Parathyroid adenoma (tissue), 2 donors: Measurements from ENCODE around the gene MAP1LC3B.
"Not testable (repeated sequence)": the region's sequence is repeated elsewhere in the genome, so short reads cannot be mapped to it uniquely, and the experiment has no call there.

Source experiments
- H2AFZ ChIP-seq: fragments of 300-600 bp; sonication (generic); one replicate; pipeline ENCODE4 v1.7.0; 2017; ENCODE audit warnings: antibody characterized with exemption, mild to moderate bottlenecking
- H3K27ac ChIP-seq: fragments of 300-600 bp; sonication (generic); one replicate; pipeline ENCODE4 v1.7.0; 2017
- H3K27me3 ChIP-seq: fragments of 300-600 bp; sonication (generic); one replicate; pipeline ENCODE4 v1.7.0; 2017; ENCODE audit warnings: low read length; ENCODE audit not compliant: control insufficient read depth, insufficient read depth
- H3K36me3 ChIP-seq: fragments of 300-600 bp; sonication (generic); one replicate; pipeline ENCODE4 v1.7.0; 2017; ENCODE audit warnings: low read length; ENCODE audit not compliant: control insufficient read depth, insufficient read depth
- H3K4me1 ChIP-seq: fragments of 300-600 bp; sonication (generic); one replicate; pipeline ENCODE4 v1.7.0; 2017; ENCODE audit warnings: control low read depth
- H3K4me2 ChIP-seq: fragments of 300-600 bp; sonication (generic); one replicate; pipeline ENCODE4 v1.7.0; 2017; ENCODE audit warnings: low read length
- H3K4me3 ChIP-seq: fragments of 300-600 bp; sonication (generic); one replicate; pipeline ENCODE4 v1.7.0; 2017; ENCODE audit warnings: low read depth, low read length
- H3K79me2 ChIP-seq: fragments of 300-600 bp; sonication (generic); one replicate; pipeline ENCODE4 v1.7.0; 2017; ENCODE audit warnings: control low read depth
- H3K9ac ChIP-seq: fragments of 300-600 bp; sonication (generic); one replicate; pipeline ENCODE4 v1.7.0; 2017; ENCODE audit warnings: mild to moderate bottlenecking
- H3K9me3 ChIP-seq: fragments of 300-600 bp; sonication (generic); one replicate; pipeline ENCODE4 v1.7.0; 2017; ENCODE audit warnings: low read length; ENCODE audit not compliant: control insufficient read depth
- CTCF ChIP-seq: fragments of 300-600 bp; sonication (generic); IDR thresholded peaks from one replicate; pipeline ENCODE4 v1.7.0; 2017; ENCODE audit warnings: antibody characterized with exemption, mild to moderate bottlenecking
- donor health status: primary hyperparathyroidism.

MAP1LC3B gene

GRCh38 chr16:87384162-87384874 is 7.8 kb upstream of the MAP1LC3B start:
- H3K4me1 ChIP-seq, result peaks cover 27% of the 10 kb centered on the region
- H2AFZ ChIP-seq, result peak overlapping the region; percentile 81
- H3K9ac ChIP-seq, result no peak overlapping the region
- TF ChIP-seq CTCF, result no peak
- no peaks in the 10 kb centered on the region for H3K36me3 ChIP-seq
- peak overlapping the region; percentile 84 for H3K27ac ChIP-seq
- peak overlapping the region; percentile 59 for H3K4me2 ChIP-seq
- no peaks in the 10 kb centered on the region for H3K9me3 ChIP-seq
- peak overlapping the region; percentile 67 for H3K4me3 ChIP-seq
- no peaks in the 10 kb centered on the region for H3K27me3 ChIP-seq
- peaks cover 20% of the 10 kb centered on the region for H3K79me2 ChIP-seq

GRCh38 chr16:87384875-87385167 is 7.3 kb upstream of the MAP1LC3B start:
- H3K36me3 ChIP-seq, H3K27me3 ChIP-seq, H3K9ac ChIP-seq, H3K9me3 ChIP-seq, H3K4me2 ChIP-seq, H3K4me3 ChIP-seq: not testable (repeated sequence)
- Histone ChIP-seq H3K4me1 (peaks cover 27% of the 10 kb centered on the region), H2AFZ (peak overlapping the region; percentile 81), H3K79me2 (peaks cover 16% of the 10 kb centered on the region), H3K27ac (peak overlapping the region; percentile 84)

- Histone ChIP-seq H2AFZ (peak overlapping the region; percentile 71), H3K9me3 (no peaks in the 10 kb centered on the region), H3K27ac (peak overlapping the region; percentile 93), H3K4me1 (peaks cover 10% of the 10 kb centered on the region), H3K9ac (no peak overlapping the region), H3K27me3 (no peaks in the 10 kb centered on the region), H3K36me3 (no peaks in the 10 kb centered on the region), H3K79me2 (no peaks in the 10 kb centered on the region), H3K4me3 (peak overlapping the region; percentile 45), H3K4me2 (peak overlapping the region; percentile 69)
- no peak for TF ChIP-seq CTCF
These were observed 4.0 kb upstream of the MAP1LC3B start for GRCh38 chr16:87387942-87388817.

GRCh38 chr16:87388818-87389134 is 3.4 kb upstream of the MAP1LC3B start:
- Histone ChIP-seq H3K4me2 (peak overlapping the region; percentile 54), H2AFZ (peak overlapping the region; percentile 71), H3K27me3 (no peaks in the 10 kb centered on the region), H3K79me2 (no peaks in the 10 kb centered on the region), H3K9ac (no peak overlapping the region), H3K4me3 (no peak overlapping the region), H3K9me3 (no peaks in the 10 kb centered on the region), H3K36me3 (no peaks in the 10 kb centered on the region), H3K27ac (peak overlapping the region; percentile 93), H3K4me1 (peaks cover 15% of the 10 kb centered on the region)
- TF ChIP-seq CTCF, result no peak

GRCh38 chr16:87389245-87389644 is 2.9 kb upstream of the MAP1LC3B start:
- Histone ChIP-seq H3K4me1 (peaks cover 20% of the 10 kb centered on the region), H3K4me2 (no peak overlapping the region), H3K4me3 (no peak overlapping the region), H3K27ac (peak overlapping the region; percentile 21), H3K9ac (no peak overlapping the region), H3K27me3 (no peaks in the 10 kb centered on the region), H3K79me2 (no peaks in the 10 kb centered on the region), H2AFZ (no peak overlapping the region), H3K9me3 (no peaks in the 10 kb centered on the region), H3K36me3 (no peaks in the 10 kb centered on the region)
- TF ChIP-seq CTCF, result no peak

GRCh38 chr16:87389914-87390313 is 2.2 kb upstream of the MAP1LC3B start:
- peaks cover 20% of the 10 kb centered on the region for H3K4me1 ChIP-seq
- not testable (repeated sequence) for H2AFZ ChIP-seq, H3K36me3 ChIP-seq, H3K4me3 ChIP-seq, H3K79me2 ChIP-seq, H3K9ac ChIP-seq, H3K4me2 ChIP-seq, H3K27me3 ChIP-seq, H3K9me3 ChIP-seq, H3K27ac ChIP-seq
